Muscle layer of colon (tissue), 2 donors: Measurements from ENCODE around the gene NETO1.

ENCODE experiments used
- H3K27ac ChIP-seq: one replicate; pipeline ENCODE4 v1.7.0; 2013; ENCODE audit warnings: low read depth, mild to moderate bottlenecking, low read length, moderate library complexity
- H3K27me3 ChIP-seq, 2 donors: one replicate each; pipeline ENCODE4 v1.7.0; 2013; ENCODE audit warnings: low read length in 2 of 2, mild to moderate bottlenecking in 2 of 2; ENCODE audit not compliant: insufficient read depth in 2 of 2, control insufficient read depth in 1 of 2
- H3K36me3 ChIP-seq: one replicate; pipeline ENCODE4 v1.7.0; 2013; ENCODE audit warnings: mild to moderate bottlenecking, low read length; ENCODE audit not compliant: insufficient read depth
- H3K4me1 ChIP-seq: one replicate; pipeline ENCODE4 v1.7.0; 2013; ENCODE audit warnings: mild to moderate bottlenecking, low read length; ENCODE audit not compliant: insufficient read depth
- H3K4me3 ChIP-seq, 2 donors: one replicate each; pipeline ENCODE4 v1.7.0; 2013; ENCODE audit warnings: low read length in 2 of 2, low read depth in 1 of 2, mild to moderate bottlenecking in 1 of 2, moderate library complexity in 1 of 2
- H3K9ac ChIP-seq: one replicate; pipeline ENCODE4 v1.7.0; 2013; ENCODE audit warnings: low read length
- H3K9me3 ChIP-seq: one replicate; pipeline ENCODE4 v1.7.0; 2013; ENCODE audit warnings: mild to moderate bottlenecking, low read length
- donor health status: abdominal sarcoma.
- donor health status: Adenocarcinoma of cecum.

NETO1 gene

GRCh38 chr18:72808680-72809079 is 59.1 kb downstream of the NETO1 start:
- Histone ChIP-seq H3K27ac (no peak overlapping the region), H3K36me3 (no peaks in the 10 kb centered on the region), H3K9ac (no peak overlapping the region), H3K4me1 (no peaks in the 10 kb centered on the region), H3K9me3 (no peaks in the 10 kb centered on the region), H3K27me3 (no peaks in the 10 kb centered on the region), H3K4me3 (no peak overlapping the region)

- no peak overlapping the region for H3K9ac ChIP-seq
- no peaks in the 10 kb centered on the region for H3K9me3 ChIP-seq
- H3K27me3 ChIP-seq = no peaks in the 10 kb centered on the region
- H3K4me1 ChIP-seq = no peaks in the 10 kb centered on the region
- no peak overlapping the region for H3K27ac ChIP-seq
- no peak overlapping the region for H3K4me3 ChIP-seq
- H3K36me3 ChIP-seq = no peaks in the 10 kb centered on the region
Measured at GRCh38 chr18:72799106-72799505, 68.7 kb downstream of the NETO1 start.

DNA sequence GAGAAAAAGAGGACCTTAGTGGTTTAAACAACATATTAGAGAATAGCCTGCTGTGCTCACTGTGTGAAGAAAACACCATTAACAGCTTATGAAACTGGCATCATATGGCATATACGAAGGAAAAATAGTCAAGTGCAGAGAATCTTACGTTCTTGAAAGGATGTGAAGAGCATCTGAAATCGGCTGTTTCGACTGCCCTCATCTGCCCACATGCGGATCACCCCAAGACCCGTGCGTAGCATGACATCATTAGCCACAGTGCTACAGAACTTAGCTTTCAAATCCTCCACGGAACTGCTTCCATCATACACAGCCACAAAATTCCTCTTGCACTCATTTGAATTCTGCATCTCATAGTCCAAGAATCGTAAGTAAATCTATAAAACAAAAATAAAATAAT is 84.3 kb downstream of the NETO1 start:
- no peak overlapping the region for H3K27ac ChIP-seq
- no peaks in the 10 kb centered on the region for H3K4me1 ChIP-seq
- no peak overlapping the region for H3K9ac ChIP-seq
- H3K9me3 ChIP-seq = no peaks in the 10 kb centered on the region
- no peaks in the 10 kb centered on the region for H3K36me3 ChIP-seq
- H3K4me3 ChIP-seq = no peak overlapping the region
- H3K27me3 ChIP-seq = no peaks in the 10 kb centered on the region

GRCh38 chr18:72774914-72775313 is 92.9 kb downstream of the NETO1 start:
- H3K4me1 ChIP-seq = no peaks in the 10 kb centered on the region
- no peak overlapping the region for H3K4me3 ChIP-seq
- H3K27ac ChIP-seq = no peak overlapping the region
- H3K9ac ChIP-seq = no peak overlapping the region
- H3K27me3 ChIP-seq = no peaks in the 10 kb centered on the region
- no peaks in the 10 kb centered on the region for H3K36me3 ChIP-seq
- H3K9me3 ChIP-seq = no peaks in the 10 kb centered on the region

GRCh38 chr18:72772916-72773315 is 94.9 kb downstream of the NETO1 start:
- Histone ChIP-seq H3K9me3 (no peaks in the 10 kb centered on the region), H3K4me3 (no peak overlapping the region), H3K9ac (no peak overlapping the region), H3K27ac (no peak overlapping the region), H3K27me3 (no peaks in the 10 kb centered on the region), H3K36me3 (no peaks in the 10 kb centered on the region), H3K4me1 (no peaks in the 10 kb centered on the region)

DNA sequence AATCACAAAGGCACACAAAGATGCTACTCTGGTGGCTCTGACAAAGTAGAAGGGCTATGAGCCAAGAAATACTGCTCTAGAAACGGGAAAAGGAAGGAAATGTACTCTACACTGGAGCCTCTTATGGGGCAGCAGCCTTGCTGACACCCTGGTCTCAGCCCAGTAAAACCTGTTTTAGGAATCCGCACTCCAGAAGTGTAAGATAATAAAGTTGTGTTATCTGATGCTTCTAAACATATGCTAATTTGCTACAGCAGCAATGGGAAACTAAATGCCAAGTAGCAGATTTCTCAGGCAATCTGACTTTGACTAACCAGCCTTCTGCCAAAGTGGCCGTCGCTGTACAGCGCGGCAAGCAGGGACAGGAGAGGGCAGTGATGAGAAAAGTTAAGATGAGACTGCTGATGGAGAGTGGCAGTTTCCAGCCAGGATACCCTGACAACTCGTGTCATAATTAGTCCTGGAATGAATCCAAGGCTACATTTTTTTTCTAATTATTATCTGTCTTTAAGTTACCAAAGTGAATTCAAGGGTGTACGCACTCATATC is 99.0 kb downstream of the NETO1 start:
- H3K27me3 ChIP-seq = no peaks in the 10 kb centered on the region
- no peak overlapping the region for H3K4me3 ChIP-seq
- no peaks in the 10 kb centered on the region for H3K9me3 ChIP-seq
- no peak overlapping the region for H3K27ac ChIP-seq
- no peak overlapping the region for H3K9ac ChIP-seq
- no peaks in the 10 kb centered on the region for H3K4me1 ChIP-seq
- no peaks in the 10 kb centered on the region for H3K36me3 ChIP-seq

DNA sequence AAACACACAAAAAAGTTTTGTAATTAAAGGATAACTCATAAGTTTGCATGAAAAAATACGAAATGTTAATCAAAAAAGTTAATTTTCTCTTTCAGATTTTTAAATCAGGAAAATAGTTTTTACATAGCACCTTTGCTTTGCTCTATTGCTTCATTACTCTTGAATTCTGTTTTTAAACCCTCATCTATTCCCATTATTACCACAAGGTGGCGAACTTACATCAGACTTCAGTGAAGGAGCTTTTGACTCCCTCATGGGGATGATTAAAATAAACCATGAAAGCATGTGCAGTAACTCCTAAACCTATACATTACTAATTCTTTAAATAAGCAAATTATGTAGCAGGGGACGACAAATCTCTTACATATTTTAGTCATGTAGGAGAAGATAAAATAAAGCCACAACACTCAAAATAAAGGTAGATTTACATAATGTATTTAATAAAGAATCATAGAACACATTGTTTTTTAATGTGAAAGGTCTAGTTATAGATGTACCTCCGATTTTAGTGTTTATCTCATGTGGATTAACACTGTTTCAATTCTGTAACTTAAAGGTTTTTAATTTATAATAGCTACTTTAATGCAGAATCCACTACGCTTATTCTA is 105.2 kb downstream of the NETO1 start:
- Histone ChIP-seq H3K27me3 (no peaks in the 10 kb centered on the region), H3K36me3 (no peaks in the 10 kb centered on the region), H3K27ac (no peak overlapping the region), H3K9ac (no peak overlapping the region), H3K4me1 (no peaks in the 10 kb centered on the region), H3K4me3 (no peak overlapping the region), H3K9me3 (no peaks in the 10 kb centered on the region)

DNA sequence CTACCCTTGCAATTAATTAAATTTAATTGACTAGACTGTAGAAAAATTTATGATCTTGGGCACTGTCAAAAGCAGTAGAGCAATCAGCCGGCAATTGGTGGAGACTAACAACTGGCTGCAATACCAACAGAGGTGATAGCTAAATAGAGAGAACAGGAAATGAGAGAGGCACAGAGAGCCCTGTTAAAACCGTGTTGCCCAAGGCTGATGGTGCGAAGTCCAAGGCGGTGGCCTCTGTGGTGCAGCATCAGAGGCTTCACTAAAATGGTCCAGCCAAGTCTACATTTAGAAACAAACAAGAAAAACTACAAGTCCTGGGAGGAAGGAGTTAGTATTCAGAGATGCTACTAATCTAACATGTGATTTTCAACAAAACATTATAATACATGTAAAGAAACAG is 115.6 kb downstream of the NETO1 start:
- Histone ChIP-seq H3K9ac (no peak overlapping the region), H3K9me3 (no peaks in the 10 kb centered on the region), H3K27me3 (no peaks in the 10 kb centered on the region)

DNA sequence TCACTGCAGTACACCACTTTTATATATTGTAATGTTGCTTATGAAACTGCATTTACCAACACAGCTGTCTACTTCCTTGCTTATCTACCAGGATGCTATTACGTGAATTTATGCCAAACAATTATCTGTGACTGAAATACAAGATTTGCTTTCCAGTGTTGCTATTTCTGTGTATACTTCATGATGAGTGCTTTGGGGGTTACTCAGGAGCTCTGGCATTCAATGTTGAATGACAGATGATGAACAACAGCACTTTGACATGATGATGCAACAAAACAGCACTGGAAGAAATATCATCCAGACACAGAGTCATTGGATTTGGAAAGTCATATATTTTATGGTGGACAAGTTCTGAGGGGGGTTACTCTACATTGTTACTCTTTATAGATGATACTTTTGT is 125.8 kb downstream of the NETO1 start:
- H3K27ac ChIP-seq = no peak overlapping the region
- no peak overlapping the region for H3K4me3 ChIP-seq
- no peaks in the 10 kb centered on the region for H3K4me1 ChIP-seq
- H3K27me3 ChIP-seq = no peaks in the 10 kb centered on the region
- no peaks in the 10 kb centered on the region for H3K36me3 ChIP-seq
- no peak overlapping the region for H3K9ac ChIP-seq
- no peaks in the 10 kb centered on the region for H3K9me3 ChIP-seq

More for the DNA sequence above, 115.6 kb downstream of the NETO1 start:
- Histone ChIP-seq H3K4me1 (no peaks in the 10 kb centered on the region), H3K4me3 (no peak overlapping the region), H3K27ac (no peak overlapping the region), H3K36me3 (no peaks in the 10 kb centered on the region)

- Histone ChIP-seq H3K36me3 (no peaks in the 10 kb centered on the region), H3K27ac (no peak overlapping the region), H3K27me3 (no peaks in the 10 kb centered on the region)
Measured at GRCh38 chr18:72738136-72738535, 129.7 kb downstream of the NETO1 start.

GRCh38 chr18:72727776-72728175 is 140.0 kb downstream of the NETO1 start:
- Histone ChIP-seq H3K4me3 (no peak overlapping the region), H3K27ac (no peak overlapping the region), H3K27me3 (no peaks in the 10 kb centered on the region), H3K4me1 (no peaks in the 10 kb centered on the region), H3K36me3 (no peaks in the 10 kb centered on the region), H3K9me3 (no peaks in the 10 kb centered on the region), H3K9ac (no peak overlapping the region)

More at GRCh38 chr18:72738136-72738535, 129.7 kb downstream of the NETO1 start:
- H3K9me3 ChIP-seq = no peaks in the 10 kb centered on the region
- no peak overlapping the region for H3K4me3 ChIP-seq
- no peak overlapping the region for H3K9ac ChIP-seq
- H3K4me1 ChIP-seq = no peaks in the 10 kb centered on the region

GRCh38 chr18:72727038-72727655 is 140.6 kb downstream of the NETO1 start:
- no peak overlapping the region for H3K27ac ChIP-seq
- no peaks in the 10 kb centered on the region for H3K27me3 ChIP-seq
- H3K4me3 ChIP-seq = no peak overlapping the region
- no peaks in the 10 kb centered on the region for H3K36me3 ChIP-seq
- no peaks in the 10 kb centered on the region for H3K9me3 ChIP-seq
- H3K9ac ChIP-seq = no peak overlapping the region
- H3K4me1 ChIP-seq = no peaks in the 10 kb centered on the region
